Breast epithelium (tissue), 3 donors: ENCODE measurements around the gene TFAP2B.

Experiments
- POLR2A ChIP-seq: fragments of 450-650 bp; IDR thresholded peaks from one replicate; pipeline ENCODE4 v1.6.1; 2016; ENCODE audit warnings: antibody characterized with exemption, mild to moderate bottlenecking, moderate library complexity
- POLR2AphosphoS5 ChIP-seq, 3 donors: sonication (generic); formaldehyde crosslinking; IDR thresholded peaks; one replicate each; pipeline ENCODE4 v1.6.1; 2017; ENCODE audit warnings: antibody characterized with exemption in 3 of 3
- TF ChIP-seq, protein P1 (sequence below), 3 donors: fragments of 450-650 bp; IDR thresholded peaks; one replicate each; pipeline ENCODE4 v1.5.1; 2016 to 2017; ENCODE audit warnings: antibody characterized with exemption in 3 of 3, mild to moderate bottlenecking in 3 of 3, moderate library complexity in 3 of 3

DNA sequence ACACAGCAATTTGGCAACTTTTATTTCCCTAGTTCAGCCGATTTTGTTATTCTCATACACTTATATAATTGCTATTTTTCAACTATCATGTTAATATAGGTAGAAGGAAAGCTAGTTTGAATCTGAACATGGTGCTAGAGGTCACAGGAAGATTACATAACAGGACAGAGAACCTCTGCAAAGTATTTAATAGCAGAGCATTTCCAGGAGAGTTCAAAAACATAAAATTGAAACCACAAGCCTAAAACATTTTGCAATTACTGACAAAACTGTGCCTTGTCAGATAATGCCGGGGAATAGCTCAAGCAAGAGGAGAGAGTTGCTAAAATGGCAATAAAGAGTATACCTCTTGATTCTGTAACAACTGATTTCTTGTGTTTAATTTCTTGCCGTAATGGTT, 70.8 kb downstream of the TFAP2B start:
- TF ChIP-seq POLR2AphosphoS5 (IDR thresholded peaks at IDR 0.05) (no peak), POLR2A (no peak)
- TF ChIP-seq, protein P1, sequence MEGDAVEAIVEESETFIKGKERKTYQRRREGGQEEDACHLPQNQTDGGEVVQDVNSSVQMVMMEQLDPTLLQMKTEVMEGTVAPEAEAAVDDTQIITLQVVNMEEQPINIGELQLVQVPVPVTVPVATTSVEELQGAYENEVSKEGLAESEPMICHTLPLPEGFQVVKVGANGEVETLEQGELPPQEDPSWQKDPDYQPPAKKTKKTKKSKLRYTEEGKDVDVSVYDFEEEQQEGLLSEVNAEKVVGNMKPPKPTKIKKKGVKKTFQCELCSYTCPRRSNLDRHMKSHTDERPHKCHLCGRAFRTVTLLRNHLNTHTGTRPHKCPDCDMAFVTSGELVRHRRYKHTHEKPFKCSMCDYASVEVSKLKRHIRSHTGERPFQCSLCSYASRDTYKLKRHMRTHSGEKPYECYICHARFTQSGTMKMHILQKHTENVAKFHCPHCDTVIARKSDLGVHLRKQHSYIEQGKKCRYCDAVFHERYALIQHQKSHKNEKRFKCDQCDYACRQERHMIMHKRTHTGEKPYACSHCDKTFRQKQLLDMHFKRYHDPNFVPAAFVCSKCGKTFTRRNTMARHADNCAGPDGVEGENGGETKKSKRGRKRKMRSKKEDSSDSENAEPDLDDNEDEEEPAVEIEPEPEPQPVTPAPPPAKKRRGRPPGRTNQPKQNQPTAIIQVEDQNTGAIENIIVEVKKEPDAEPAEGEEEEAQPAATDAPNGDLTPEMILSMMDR (IDR thresholded peaks at IDR 0.05): no peak
